K562 (cell line): ENCODE results near the gene CALHM2. TPM values are rescaled to one million over a fixed set of nuclear protein-coding genes. Genes with fewer than 3 reads are reported as not detected.

Experiments used
- ATAC-seq: fragments of 200-7000 bp; cut with Tn5 transposase; 3 replicates; pipeline ENCODE4 v1.9.1; 2020; ENCODE audit warnings: moderate library complexity
- BruUV-seq: library from RNA; stranded (reverse); fragments of 400-500 nt; replicated peaks from 2 replicates; lab custom pipeline; 2021; lab: Mats Ljungman, UMichigan
- CTCF ChIA-PET: fragments of 300-600 bp; formaldehyde crosslinking; extraction: SDS; loops from one replicate; lab custom pipeline; 2021; ENCODE audit warnings: low intra/inter-chr PET ratio; lab: Yijun Ruan, JAX
- POLR2A ChIA-PET: fragments of 300-600, 350-650 bp; sonication (Branson Sonifier 250); formaldehyde crosslinking; extraction: SDS; loops from one replicate; lab custom pipeline; 2021; ENCODE audit warnings: antibody characterized with exemption, inconsistent platforms; lab: Yijun Ruan, JAX
- DNase-seq, 4 experiments: peaks; one replicate each; pipeline versions ENCODE4 v3.0.0 to v3.0.0-alpha.2; 2011 to 2018; ENCODE audit warnings: low spot score in 3 of 4, mixed read lengths in 3 of 4; ENCODE audit errors: extremely low read depth in 1 of 4
- FAIRE-seq: peaks from 2 replicates; lab custom pipeline; 2011; peaks lifted over from hg19 to GRCh38; lab: Jason Lieb, UNC
- H2AFZ ChIP-seq: 2 replicates; pipeline ENCODE4 v1.6.0; 2011; ENCODE audit warnings: low read depth, low read length, control low read depth, inconsistent platforms
- H3K27ac ChIP-seq: fragments of 200-600 bp; 3 replicates; pipeline ENCODE4 v1.8.0; 2011; ENCODE audit warnings: low read depth, mild to moderate bottlenecking, control low read depth, inconsistent platforms, low read length, moderate library complexity, mixed read lengths; ENCODE audit errors: extremely low read depth
- H3K27me3 ChIP-seq, 2 experiments: fragments of 300-600 bp in 1 of 2; 2 replicates in 1 of 2; 3 replicates in 1 of 2; pipeline versions ENCODE4 v1.6.0 to v1.8.0; 2011; ENCODE audit warnings: inconsistent platforms in 2 of 2, low read length in 2 of 2, mild to moderate bottlenecking in 1 of 2, mixed read lengths in 1 of 2, moderate library complexity in 1 of 2; ENCODE audit not compliant: control insufficient read depth in 2 of 2, insufficient read depth in 2 of 2
- H3K36me3 ChIP-seq: fragments of 300-600 bp; 3 replicates; pipeline ENCODE4 v1.8.0; 2011; ENCODE audit warnings: mild to moderate bottlenecking, low read length, inconsistent platforms; ENCODE audit not compliant: control insufficient read depth, insufficient read depth
- H3K4me1 ChIP-seq, 2 experiments: fragments of 200-600 bp in 1 of 2; replicated peaks in 1 of 2; 2 replicates in 1 of 2; 3 replicates in 1 of 2; pipeline versions ENCODE4 v1.5.1 to v1.8.0; 2011; ENCODE audit warnings: inconsistent platforms in 2 of 2, low read length in 2 of 2, mild to moderate bottlenecking in 1 of 2, mixed read lengths in 1 of 2, moderate library complexity in 1 of 2; ENCODE audit not compliant: control insufficient read depth in 2 of 2, insufficient read depth in 2 of 2
- H3K4me2 ChIP-seq: 2 replicates; pipeline ENCODE4 v1.6.1; 2011; ENCODE audit warnings: low read length, control low read depth, inconsistent platforms, mixed read lengths; ENCODE audit not compliant: insufficient read depth
- H3K4me3 ChIP-seq: fragments of 200-600 bp; sonication (generic), shearing (Covaris generic); 2 replicates; pipeline ENCODE4 v1.5.1; 2016; ENCODE audit warnings: control low read depth, inconsistent platforms
- H3K79me2 ChIP-seq: fragments of 200-600 bp; 3 replicates; pipeline ENCODE4 v1.8.0; 2011; ENCODE audit warnings: low read length, inconsistent platforms; ENCODE audit not compliant: control insufficient read depth, insufficient read depth
- H3K9ac ChIP-seq, 2 experiments: 2 replicates each; pipeline versions ENCODE4 v1.6.0 to v1.6.1; 2011; ENCODE audit warnings: low read depth in 2 of 2, low read length in 2 of 2, control low read depth in 1 of 2, inconsistent platforms in 1 of 2, mild to moderate bottlenecking in 1 of 2, mixed read lengths in 1 of 2; ENCODE audit not compliant: insufficient read depth in 1 of 2
- H3K9me1 ChIP-seq: one replicate; pipeline ENCODE4 v1.6.0; 2011; ENCODE audit warnings: inconsistent platforms, mild to moderate bottlenecking, low read length, moderate library complexity; ENCODE audit not compliant: control insufficient read depth, insufficient read depth
- H3K9me3 ChIP-seq: replicated peaks from 2 replicates; pipeline ENCODE4 v1.5.1; 2011; ENCODE audit warnings: low read depth, low read length, inconsistent platforms; ENCODE audit not compliant: control insufficient read depth, insufficient read depth
- H4K20me1 ChIP-seq: replicated peaks from 2 replicates; pipeline ENCODE4 v1.6.1; 2011; ENCODE audit warnings: low read length, inconsistent platforms, mixed read lengths; ENCODE audit not compliant: control insufficient read depth, insufficient read depth
- BRCA1 ChIP-seq, 2 experiments: fragments of 450-650 bp in 1 of 2; sonication (generic) in 1 of 2; formaldehyde crosslinking in 1 of 2; IDR thresholded peaks; 2 replicates each; pipeline versions ENCODE4 v1.5.0 to v1.6.1; 2017 to 2020; ENCODE audit warnings: mild to moderate bottlenecking in 1 of 2, missing genetic modification reagents in 1 of 2
- DIDO1 ChIP-seq: fragments of 450-650 bp; IDR thresholded peaks from 2 replicates; pipeline ENCODE4 v1.6.1; 2016; ENCODE audit warnings: low read depth, missing biosample characterization, missing genetic modification characterization
- ETV1 ChIP-seq: fragments of 450-650 bp; conservative IDR thresholded peaks from 2 replicates; pipeline ENCODE4 v1.6.1; 2016; ENCODE audit warnings: missing genetic modification characterization, control low read depth, low read depth, missing compliant biosample characterization
- EWSR1 ChIP-seq: fragments of 450-650 bp; IDR thresholded peaks from 2 replicates; pipeline ENCODE4 v1.6.1; 2018; ENCODE audit warnings: borderline replicate concordance, mild to moderate bottlenecking, low read depth, moderate library complexity; ENCODE audit not compliant: partially characterized antibody
- LARP7 ChIP-seq: fragments of 450-650 bp; IDR thresholded peaks from 2 replicates; pipeline ENCODE4 v1.6.1; 2016
- MAFG ChIP-seq: fragments of 450-650 bp; conservative IDR thresholded peaks from 2 replicates; pipeline ENCODE4 v1.6.1; 2016; ENCODE audit warnings: missing genetic modification characterization, missing compliant biosample characterization
- NELFE ChIP-seq: IDR thresholded peaks from 2 replicates; pipeline ENCODE4 v1.6.1; 2011; ENCODE audit warnings: mild to moderate bottlenecking; ENCODE audit not compliant: insufficient read depth, insufficient read length
- POLR2AphosphoS5 ChIP-seq: IDR thresholded peaks from 2 replicates; pipeline ENCODE4 v1.6.1; 2011; ENCODE audit warnings: mild to moderate bottlenecking, low read depth, low read length, moderate library complexity; ENCODE audit not compliant: control insufficient read depth, insufficient read depth
- PTBP1 ChIP-seq: fragments of 200-400 bp; formaldehyde crosslinking; IDR thresholded peaks from 2 replicates; pipeline ENCODE4 v1.6.1; 2017; ENCODE audit warnings: low read depth, low read length
- ZNF584 ChIP-seq: fragments of 200-800 bp; sonication (Bioruptor generic); IDR thresholded peaks from 2 replicates; pipeline ENCODE4 v1.6.1; 2016; ENCODE audit warnings: low read depth, mild to moderate bottlenecking, missing genetic modification characterization, missing compliant biosample characterization
- WGBS: fragments of 100-300 bp; shearing (Covaris generic); methylation state at CpG from one replicate; pipeline ENCODE4 v1.1.6; 2016; ENCODE audit warnings: low coverage, mixed read lengths; ENCODE audit not compliant: insufficient coverage; ENCODE audit errors: missing lambda C conversion rate; 5-methylcytosine and 5-hydroxymethylcytosine counted together
- in situ Hi-C: fragments of 300-500 bp; cut with MboI; formaldehyde crosslinking; loops from 4 replicates; pipeline ENCODE4 v1.15.0; 2018; ENCODE audit warnings: inconsistent platforms, mixed read lengths
- intact Hi-C: fragments of 100-400 bp; cut with micrococcal nuclease; formaldehyde crosslinking; loops from 2 replicates; pipeline ENCODE4 v1.14.2; 2022
- polyA plus RNA-seq, 8 experiments: library from polyadenylated mRNA; depleted of rRNA in 4 of 8; stranded (reverse) in 5 of 8; unstranded in 3 of 8; fragments of >200 nt; fragmentation: Nextera tagmentation in 2 of 8; fragmentation: Illumina TruSeq in 1 of 8; extraction: Ambion mirVana in 2 of 8; extraction: Trizol in 1 of 8; gene quantifications; 2 replicates each; pipeline versions ENCODE4 v1.2.1 to v1.2.3, GENCODE V29; 2011 to 2014; ENCODE audit warnings: inconsistent platforms in 1 of 8, missing spikeins in 1 of 8
- total RNA-seq, 7 experiments: library from RNA; depleted of rRNA in 6 of 7; stranded (reverse); fragments of >200 nt in 6 of 7; fragmentation: Illumina TruSeq in 2 of 7; extraction: Trizol in 2 of 7; gene quantifications; 2 replicates each; pipeline versions ENCODE4 v1.2.1 to v1.2.3, GENCODE V29; 2011 to 2021; ENCODE audit warnings: low replicate concordance in 1 of 7
- TF ChIP-seq, protein P1 (sequence below): fragments of 450-650 bp; IDR thresholded peaks from 2 replicates; pipeline ENCODE4 v1.6.1; 2017; ENCODE audit warnings: mild to moderate bottlenecking, moderate library complexity
- TF ChIP-seq, protein P2 (sequence below): fragments of 450-650 bp; formaldehyde crosslinking; IDR thresholded peaks from 2 replicates; pipeline ENCODE4 v1.4.0; 2020; ENCODE audit warnings: mild to moderate bottlenecking
- TF ChIP-seq, protein P3 (sequence below): fragments of 250-450 bp; sonication (Bioruptor Pico); IDR thresholded peaks from 2 replicates; pipeline ENCODE4 v1.5.1; 2021; ENCODE audit warnings: mild to moderate bottlenecking
- TF ChIP-seq, protein P4 (sequence below), 3 experiments: fragments of 200-800 bp in 1 of 3; sonication (Bioruptor generic) in 1 of 3; sonication (generic) in 1 of 3; formaldehyde crosslinking in 1 of 3; IDR thresholded peaks; 2 replicates each; pipeline versions ENCODE4 v1.6.1 to v1.8.0; 2016 to 2022; ENCODE audit warnings: mild to moderate bottlenecking in 2 of 3, missing compliant biosample characterization in 2 of 3, missing genetic modification characterization in 2 of 3, missing genetic modification reagents in 1 of 3
- TF ChIP-seq, protein P5 (sequence below): fragments of 250-450 bp; sonication (Bioruptor Pico); IDR thresholded peaks from 2 replicates; pipeline ENCODE4 v1.5.0; 2021

Gene CALHM2
- total and polyA plus RNA-seq, 9 of the 15 experiments (the other 6 are each of a cell fraction or from before 2014, with no cell fraction given) = 0.08 to 0.14 (median 0.13) TPM; not detected in 6

DNA sequence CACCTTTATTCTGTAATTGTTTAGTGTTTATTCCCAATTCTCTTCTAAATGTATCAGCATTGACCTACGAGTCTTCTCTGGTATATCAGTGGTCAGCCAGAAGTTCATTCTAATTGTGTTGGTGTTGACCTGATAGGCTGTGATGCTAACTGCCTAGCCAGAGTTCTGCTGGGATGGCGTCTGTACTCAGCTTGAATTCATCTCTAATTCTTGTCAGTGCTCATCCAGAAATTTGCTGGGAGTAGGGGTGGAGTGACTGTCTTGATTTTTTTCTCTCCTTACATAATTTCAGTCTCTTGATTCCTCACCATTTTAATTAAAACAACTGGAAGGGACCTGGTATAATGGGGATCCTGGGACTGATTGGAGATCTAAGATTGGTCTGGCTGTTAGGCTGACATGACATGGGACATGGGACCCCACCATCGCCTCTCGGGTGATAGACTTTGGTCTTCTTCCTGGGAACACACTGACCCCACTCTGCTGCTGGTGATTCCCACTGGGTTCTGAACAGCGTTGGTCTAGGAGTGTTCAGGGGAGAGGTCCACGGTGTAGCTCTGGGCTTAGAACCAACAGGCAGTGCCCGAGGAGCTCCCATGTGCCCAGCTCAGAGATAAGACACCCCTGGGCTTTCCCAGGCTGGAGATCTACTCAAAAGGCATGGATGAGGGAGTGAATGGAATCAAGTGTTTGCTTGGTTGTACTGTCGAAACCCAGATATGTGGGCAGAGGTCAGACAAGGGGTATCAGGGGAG lies 45.2 kb upstream of the CALHM2 start:
- no peaks in the 10 kb centered on the region for H3K9me1 ChIP-seq
- H3K9me3 ChIP-seq = no peaks in the 10 kb centered on the region
- in situ Hi-C loops = no loop called here
- ChIA-PET POLR2A (interaction anchor here (0.7 kb wide), 1 partner anchor 13 kb away, joined by 3 read pairs; no protein-coding TSS in a partner anchor), CTCF (no interaction called here)
- WGBS = 7% methylated on average over 4 of the region's 8 CpGs
- no peaks in the 10 kb centered on the region for H3K36me3 ChIP-seq
- peaks cover 23 to 56% of the 10 kb centered on the region in 2 experiments; a peak in 4 of 5 replicates for H3K27me3 ChIP-seq
- H3K27ac ChIP-seq = no peak overlapping the region
- no peak for DNase-seq
- no peak overlapping the region for H3K4me2 ChIP-seq
- H2AFZ ChIP-seq = no peak overlapping the region
- H3K4me1 ChIP-seq = peaks cover 0 to 14% of the 10 kb centered on the region in 2 experiments; a peak in 2 of 5 replicates
- no TSS peak for BruUV-seq
- H4K20me1 ChIP-seq = no peaks in the 10 kb centered on the region
- ATAC-seq = no peak
- no peak overlapping the region for H3K4me3 ChIP-seq
- FAIRE-seq = no peak
- intact Hi-C loops = no loop called here
- H3K9ac ChIP-seq = no peak overlapping the region
- H3K79me2 ChIP-seq = no peaks in the 10 kb centered on the region
- TF ChIP-seq, protein P1, sequence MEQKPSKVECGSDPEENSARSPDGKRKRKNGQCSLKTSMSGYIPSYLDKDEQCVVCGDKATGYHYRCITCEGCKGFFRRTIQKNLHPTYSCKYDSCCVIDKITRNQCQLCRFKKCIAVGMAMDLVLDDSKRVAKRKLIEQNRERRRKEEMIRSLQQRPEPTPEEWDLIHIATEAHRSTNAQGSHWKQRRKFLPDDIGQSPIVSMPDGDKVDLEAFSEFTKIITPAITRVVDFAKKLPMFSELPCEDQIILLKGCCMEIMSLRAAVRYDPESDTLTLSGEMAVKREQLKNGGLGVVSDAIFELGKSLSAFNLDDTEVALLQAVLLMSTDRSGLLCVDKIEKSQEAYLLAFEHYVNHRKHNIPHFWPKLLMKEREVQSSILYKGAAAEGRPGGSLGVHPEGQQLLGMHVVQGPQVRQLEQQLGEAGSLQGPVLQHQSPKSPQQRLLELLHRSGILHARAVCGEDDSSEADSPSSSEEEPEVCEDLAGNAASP = no peak
- TF ChIP-seq MAFG (tag) = no peak
- TF ChIP-seq, protein P2, sequence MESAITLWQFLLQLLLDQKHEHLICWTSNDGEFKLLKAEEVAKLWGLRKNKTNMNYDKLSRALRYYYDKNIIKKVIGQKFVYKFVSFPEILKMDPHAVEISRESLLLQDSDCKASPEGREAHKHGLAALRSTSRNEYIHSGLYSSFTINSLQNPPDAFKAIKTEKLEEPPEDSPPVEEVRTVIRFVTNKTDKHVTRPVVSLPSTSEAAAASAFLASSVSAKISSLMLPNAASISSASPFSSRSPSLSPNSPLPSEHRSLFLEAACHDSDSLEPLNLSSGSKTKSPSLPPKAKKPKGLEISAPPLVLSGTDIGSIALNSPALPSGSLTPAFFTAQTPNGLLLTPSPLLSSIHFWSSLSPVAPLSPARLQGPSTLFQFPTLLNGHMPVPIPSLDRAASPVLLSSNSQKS = no peak
- TF ChIP-seq, protein P3, sequence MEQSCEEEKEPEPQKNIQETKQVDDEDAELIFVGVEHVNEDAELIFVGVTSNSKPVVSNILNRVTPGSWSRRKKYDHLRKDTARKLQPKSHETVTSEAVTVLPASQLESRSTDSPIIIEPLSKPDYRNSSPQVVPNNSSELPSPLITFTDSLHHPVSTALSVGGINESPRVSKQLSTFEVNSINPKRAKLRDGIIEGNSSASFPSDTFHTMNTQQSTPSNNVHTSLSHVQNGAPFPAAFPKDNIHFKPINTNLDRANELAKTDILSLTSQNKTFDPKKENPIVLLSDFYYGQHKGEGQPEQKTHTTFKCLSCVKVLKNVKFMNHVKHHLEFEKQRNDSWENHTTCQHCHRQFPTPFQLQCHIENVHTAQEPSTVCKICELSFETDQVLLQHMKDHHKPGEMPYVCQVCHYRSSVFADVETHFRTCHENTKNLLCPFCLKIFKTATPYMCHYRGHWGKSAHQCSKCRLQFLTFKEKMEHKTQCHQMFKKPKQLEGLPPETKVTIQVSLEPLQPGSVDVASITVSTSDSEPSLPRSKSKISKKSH (CRISPR knock-in tag) = no peak
- TF ChIP-seq, protein P4, sequence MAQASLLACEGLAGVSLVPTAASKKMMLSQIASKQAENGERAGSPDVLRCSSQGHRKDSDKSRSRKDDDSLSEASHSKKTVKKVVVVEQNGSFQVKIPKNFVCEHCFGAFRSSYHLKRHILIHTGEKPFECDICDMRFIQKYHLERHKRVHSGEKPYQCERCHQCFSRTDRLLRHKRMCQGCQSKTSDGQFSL (CRISPR knock-in tag; IDR thresholded peaks at IDR 0.05) = no peak
- TF ChIP-seq, protein P4 (tag; IDR thresholded peaks at IDR 0.05) = no peak
- TF ChIP-seq NELFE = no peak
- TF ChIP-seq, protein P5, sequence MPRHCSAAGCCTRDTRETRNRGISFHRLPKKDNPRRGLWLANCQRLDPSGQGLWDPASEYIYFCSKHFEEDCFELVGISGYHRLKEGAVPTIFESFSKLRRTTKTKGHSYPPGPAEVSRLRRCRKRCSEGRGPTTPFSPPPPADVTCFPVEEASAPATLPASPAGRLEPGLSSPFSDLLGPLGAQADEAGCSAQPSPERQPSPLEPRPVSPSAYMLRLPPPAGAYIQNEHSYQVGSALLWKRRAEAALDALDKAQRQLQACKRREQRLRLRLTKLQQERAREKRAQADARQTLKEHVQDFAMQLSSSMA (CRISPR knock-in tag) = no peak
- no peak for TF ChIP-seq BRCA1 (IDR thresholded peaks at IDR 0.05)
- no peak for TF ChIP-seq BRCA1 (CRISPR knock-in tag; IDR thresholded peaks at IDR 0.05)
- TF ChIP-seq EWSR1 = no peak
- TF ChIP-seq DIDO1 (tag) = no peak
- TF ChIP-seq PTBP1 = no peak
- no peak for TF ChIP-seq POLR2AphosphoS5
- TF ChIP-seq LARP7 = no peak
- no peak for TF ChIP-seq ETV1 (tag)
- no peak for TF ChIP-seq ZNF584 (CRISPR knock-in tag)
